ENCODE measurements around the gene SEC63.

DNA sequence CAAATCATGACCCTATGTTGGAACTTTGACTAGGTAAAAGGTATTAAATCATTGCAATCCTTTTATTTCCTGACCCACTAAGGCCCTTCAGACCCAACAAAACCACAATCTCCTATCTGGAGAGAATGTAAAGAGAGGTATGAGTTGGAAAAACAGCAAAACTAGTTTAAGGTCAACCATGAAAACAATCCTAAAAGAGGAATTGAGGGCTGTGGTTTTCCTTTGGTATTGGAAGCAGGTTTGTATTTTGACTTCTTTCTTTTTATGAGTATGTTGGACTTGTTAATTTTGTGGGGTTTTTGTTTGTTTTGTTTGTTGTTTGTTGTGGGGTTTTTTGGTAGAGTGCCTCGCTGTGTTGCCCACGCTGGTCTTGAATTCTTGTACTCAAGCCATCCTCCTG lies 4.7 kb upstream of the SEC63 start:
- TF ChIP-seq, protein P1, sequence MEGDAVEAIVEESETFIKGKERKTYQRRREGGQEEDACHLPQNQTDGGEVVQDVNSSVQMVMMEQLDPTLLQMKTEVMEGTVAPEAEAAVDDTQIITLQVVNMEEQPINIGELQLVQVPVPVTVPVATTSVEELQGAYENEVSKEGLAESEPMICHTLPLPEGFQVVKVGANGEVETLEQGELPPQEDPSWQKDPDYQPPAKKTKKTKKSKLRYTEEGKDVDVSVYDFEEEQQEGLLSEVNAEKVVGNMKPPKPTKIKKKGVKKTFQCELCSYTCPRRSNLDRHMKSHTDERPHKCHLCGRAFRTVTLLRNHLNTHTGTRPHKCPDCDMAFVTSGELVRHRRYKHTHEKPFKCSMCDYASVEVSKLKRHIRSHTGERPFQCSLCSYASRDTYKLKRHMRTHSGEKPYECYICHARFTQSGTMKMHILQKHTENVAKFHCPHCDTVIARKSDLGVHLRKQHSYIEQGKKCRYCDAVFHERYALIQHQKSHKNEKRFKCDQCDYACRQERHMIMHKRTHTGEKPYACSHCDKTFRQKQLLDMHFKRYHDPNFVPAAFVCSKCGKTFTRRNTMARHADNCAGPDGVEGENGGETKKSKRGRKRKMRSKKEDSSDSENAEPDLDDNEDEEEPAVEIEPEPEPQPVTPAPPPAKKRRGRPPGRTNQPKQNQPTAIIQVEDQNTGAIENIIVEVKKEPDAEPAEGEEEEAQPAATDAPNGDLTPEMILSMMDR (conservative IDR thresholded peaks at IDR 0.05): no peak
- no peak for TF ChIP-seq EZH2 (IDR thresholded peaks at IDR 0.05; ENCODE audit: low read depth)

All from PC-9 (cell line).